Occipital lobe (tissue), 2 donors: ENCODE measurements around the gene TBX1. TPM values are rescaled to one million over a fixed set of nuclear protein-coding genes. Genes with fewer than 3 reads are reported as not detected.

Experiments
- DNase-seq: peaks from one replicate; lab custom pipeline; 2025; lab: John Stamatoyannopoulos, UW
- total RNA-seq: library from RNA; depleted of rRNA; stranded (reverse); fragments of >200 nt; gene quantifications from one replicate; pipeline ENCODE4 v1.2.3, GENCODE V29; 2014

Gene TBX1
- 0.62 TPM for total RNA-seq

DNA sequence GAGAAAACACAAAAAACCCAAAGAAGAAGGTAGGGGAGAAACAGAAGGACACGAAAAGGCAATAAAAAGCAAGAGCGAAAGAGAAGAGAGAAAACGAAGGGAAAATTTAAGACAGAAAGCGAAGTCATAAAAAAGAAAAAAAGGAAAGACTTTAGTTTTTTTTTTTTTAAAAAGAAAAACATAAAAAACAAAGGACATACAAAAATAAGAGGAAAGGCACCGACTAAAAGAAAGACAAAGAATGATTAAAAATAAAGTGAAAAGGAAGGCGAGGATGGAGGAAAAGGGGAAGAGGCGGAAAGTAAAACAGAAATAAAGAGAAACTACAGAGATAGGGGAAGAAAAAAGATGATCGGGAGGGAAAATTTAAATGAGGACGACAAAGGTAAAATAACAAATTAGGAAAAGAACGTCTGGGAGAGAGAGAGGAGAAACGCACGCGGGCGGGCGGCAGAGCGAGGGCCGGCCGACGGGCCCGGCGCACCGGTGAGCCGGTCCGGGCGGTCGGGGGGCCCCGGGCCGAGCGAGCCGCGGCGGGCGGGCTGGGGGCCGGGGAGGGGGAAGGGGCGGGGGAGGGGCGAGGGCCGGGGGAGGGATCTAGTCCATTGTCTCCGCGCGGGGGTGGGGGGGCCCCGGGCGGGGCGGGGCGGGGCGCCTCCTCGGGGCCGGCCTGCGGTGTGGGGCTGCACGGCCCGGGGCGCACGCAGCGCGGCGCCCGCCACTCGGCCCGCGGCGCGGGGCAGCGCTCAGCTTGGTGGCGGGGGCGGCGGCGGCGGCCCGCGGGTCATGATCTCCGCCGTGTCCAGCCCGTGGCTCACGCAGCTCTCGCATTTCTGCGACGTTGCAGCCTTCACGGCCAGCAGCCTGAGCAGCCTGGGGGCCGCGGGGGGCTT is at the start of gene TBX1:
TSS of gene TBX1 (plus strand) at position 721 of the 893 bp plus-strand sequence. CDS start at position 787, 66 bp downstream.
- no peak for DNase-seq

DNA sequence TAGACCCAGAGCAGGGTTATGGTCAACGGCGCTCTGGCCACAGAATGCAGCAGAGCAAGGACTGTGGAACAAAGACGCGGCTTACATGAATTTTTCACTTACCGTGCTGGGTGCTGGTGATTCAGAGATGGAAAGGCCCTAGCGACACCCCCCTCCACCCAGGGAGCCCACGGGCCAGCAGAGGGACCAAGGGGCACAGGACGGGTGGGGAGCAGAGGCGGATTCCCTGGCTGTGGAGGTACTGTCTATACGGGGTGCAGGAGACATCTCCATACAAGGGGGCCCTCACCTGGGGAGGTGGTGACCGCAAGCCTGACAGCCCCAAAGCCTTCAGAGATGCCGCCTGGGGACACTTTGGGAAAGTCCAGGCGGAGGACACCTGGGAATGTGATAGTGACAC is 47.3 kb upstream of the TBX1 start:
- DNase-seq, result no peak

DNA sequence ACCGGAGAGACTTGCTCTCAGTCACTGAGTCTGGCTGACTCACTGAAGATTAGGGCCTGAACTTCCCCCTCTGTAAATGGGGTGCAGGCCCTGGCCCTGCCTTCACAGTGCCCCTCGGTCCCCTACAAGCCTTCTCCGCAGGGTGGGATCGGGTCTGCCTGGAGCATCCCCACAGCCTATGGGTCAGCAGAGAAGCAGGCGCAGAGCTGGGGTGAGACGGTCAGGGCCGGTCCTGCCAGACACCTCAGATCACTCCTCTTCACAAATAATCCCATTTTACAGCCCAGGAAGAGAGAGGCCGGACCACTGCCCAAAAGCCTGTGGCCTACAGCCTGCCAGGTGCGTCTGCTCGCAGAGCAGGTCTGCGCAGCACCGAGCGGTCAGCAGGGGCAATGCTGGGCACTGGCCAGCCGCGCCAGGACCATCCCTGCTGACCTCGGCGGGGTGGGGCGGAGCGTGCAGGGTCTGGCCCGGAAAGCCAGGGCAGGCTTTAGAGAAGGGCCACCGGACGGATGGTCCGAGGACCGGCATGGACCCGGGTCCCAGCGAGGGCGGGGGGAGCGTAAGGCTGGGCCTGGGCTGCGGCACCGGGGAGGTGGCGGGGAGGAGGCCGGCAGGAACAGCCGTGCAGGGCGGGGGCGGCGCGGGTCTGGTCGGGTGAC is 46.8 kb upstream of the TBX1 start:
- no peak for DNase-seq

DNA sequence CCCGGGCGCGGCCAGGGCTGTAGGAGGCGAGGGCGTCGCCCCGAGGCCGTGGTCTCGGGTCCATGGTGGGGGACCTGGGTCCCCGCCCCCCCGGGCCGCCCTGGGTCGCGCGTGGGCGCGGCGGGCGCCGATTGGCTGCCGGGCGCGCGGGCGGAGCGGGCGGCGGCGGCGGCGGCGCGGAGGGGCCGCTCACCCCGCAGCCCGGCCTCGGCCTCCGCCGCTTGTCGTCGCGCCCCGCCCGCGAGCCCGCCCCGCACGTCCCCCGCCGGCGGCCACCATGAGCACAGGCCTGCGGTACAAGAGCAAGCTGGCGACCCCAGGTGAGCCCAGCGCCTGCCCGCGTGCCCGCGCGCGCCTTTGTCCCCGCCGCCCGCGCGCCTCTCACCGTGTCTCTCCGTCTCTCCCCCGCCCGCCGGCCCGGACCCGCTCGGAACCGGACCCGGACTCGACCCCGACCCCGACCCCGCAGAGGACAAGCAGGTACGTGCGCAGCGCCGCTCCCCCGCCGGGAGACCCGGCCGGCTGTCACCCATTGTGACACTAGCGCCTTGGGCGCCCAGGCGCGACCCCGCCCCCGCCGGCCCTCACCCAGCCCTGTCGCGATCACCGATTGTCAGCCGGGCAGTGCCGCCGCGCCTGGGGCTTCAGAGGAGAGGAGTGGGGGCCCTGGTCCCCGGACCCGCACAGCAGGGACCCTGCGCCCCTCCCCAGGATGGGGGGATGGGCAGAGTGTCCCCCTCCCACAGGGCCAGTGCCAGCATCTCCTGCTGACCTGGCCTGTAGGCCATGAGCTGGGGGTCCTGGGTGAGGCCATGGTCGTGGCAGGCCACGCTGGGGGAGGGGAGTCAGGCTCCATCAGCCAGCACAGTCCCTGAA is 46.0 kb upstream of the TBX1 start, which contains the start of gene SEPTIN5:
TSS of gene SEPTIN5 (plus strand) at position 192 of the 876 bp plus-strand sequence. CDS start at position 278, 86 bp downstream.
- DNase-seq, result no peak

DNA sequence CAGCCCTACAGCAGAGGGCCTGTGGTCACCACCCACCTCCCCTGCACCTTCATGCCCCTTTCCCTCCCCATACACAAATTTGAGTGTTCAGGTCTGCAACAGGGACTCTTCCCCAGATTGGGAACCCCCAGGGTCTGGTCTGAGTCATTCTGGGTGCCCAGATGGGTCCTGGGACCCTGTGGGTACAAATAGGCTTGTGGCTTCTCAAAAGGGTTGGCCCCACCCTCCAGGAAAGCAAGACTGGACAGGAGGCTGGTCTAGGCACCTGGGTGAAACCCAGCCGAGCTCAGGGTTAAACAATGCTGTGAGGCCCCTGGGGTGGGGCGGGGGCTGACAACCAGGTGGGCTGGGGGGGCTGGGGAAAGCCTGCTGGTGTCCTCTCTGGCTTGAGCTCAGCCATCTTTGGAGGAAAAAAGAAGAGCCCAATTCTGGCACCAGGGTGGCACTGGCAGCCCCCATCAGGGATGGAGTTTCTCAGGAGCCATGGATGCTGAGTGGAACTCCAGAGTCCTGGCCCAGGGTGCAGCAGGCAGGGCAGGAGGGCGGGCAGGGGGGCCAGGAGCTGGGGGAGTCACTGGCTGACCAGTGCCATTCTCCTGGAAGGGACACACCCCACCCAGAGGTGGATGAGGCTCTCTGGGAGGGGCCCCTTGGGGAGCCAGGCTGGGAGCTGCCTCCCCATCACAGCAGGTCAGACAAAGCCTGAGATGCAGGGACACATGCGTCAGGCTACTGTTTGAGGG is 45.2 kb upstream of the TBX1 start:
- no peak for DNase-seq

DNA sequence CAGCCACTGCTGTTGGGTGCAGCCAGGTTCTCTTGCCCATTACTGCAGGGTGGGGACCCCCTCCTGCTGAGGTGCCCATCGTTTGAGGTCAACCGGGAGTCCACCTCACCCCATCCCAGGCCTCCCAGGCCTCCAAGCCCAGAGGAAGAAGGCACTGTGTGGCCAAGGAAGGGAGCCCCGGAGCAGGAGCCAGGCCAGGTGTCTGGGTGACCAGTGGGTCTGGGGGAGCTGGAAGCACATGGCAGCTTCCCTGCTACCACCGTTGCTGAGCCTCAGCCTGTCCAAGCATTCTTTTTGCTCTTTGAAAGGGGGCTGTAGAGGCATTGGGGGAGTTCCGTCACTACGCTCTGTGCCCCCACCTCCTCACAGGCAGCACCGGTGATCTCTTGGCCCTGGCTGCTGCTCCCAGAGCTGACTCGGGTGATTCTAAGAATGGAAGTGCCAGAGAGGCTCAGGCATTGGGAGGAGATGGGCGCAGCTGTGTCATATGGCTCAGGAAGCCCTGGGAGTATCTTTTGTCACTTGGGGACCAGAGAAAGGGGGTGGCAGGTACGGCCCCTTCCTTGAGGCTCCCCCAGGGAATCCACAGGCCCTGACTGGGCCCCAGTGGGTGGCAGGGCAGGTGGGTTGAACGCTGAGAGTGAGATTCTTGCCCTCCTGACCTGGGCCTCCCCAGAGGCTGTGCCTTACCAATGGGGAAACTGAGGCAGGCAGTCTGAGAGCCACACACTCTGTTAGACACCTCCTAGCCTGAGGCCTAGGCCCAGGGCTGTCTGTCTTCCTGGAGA is 44.3 kb upstream of the TBX1 start:
- no peak for DNase-seq

DNA sequence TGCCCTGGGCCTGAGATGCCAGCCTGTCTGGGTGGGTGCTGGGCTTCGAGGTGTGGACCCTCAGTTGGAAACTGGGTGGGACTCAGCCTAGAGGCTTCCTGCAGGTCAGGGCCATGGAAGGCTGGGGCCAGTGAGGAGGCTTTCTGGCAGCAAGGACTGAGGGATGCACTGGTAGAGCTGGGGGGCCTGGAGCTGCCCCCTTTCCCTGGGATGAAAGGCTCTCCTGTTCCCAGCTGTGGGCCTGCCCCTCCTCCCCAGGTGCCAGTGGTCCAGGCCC is 43.8 kb upstream of the TBX1 start:
- DNase-seq, result no peak

DNA sequence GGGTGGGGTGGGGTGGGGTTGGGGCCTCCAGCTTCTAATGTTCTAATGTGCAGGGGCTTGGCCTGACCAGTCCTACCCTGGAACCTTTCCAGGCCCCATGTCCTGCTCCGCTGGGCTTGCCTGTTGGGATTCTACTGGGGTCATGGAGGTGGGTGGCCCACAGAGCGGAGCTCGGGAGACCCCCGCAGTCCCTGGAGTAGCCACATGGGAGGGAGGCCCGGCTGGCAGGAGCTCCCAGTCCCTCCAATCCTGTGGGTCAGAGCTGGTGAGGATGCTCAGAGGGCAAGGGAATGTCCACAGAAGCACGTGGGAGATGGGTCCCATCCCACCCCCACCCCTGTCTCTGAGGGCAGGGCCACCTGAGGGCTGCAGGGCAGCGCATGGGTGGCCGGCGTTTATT is 43.4 kb upstream of the TBX1 start:
- no peak for DNase-seq

DNA sequence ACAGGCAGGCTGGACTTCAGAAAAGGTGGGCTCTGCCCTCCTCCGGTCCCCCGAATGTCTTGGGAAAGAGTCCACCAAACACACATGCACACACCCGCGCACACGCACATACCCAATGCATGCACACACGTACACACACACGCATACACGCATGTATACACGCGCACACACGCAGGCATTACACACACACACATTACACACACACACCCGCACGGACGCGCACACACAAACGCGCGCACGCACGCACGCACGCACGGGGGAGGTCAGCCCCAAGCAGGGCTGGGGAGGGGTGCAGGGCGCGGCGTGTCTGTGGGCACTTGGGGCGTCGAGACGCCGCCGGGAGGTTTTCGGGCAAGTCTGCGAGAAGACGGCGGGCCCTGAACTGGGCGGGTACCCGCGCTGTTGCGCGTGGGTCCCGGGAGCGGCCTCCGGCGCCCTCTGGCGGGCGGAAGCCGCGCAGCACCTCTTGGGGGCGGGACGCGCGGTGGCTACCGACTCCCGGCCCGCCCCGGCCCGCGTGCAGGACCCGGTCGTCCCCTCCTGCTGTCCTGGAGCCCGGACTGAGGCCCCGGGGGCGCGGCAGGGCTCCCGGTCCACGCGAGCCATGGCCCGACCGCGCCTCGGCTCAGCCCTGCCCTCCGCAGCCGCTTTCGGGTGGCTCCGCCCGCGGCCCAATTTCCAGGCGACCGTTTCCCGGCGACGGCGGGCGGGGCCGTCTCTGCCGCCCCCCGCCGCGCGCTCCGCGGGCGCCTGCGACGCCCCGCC is 42.7 kb upstream of the TBX1 start:
- peak; percentile 65 for DNase-seq

DNA sequence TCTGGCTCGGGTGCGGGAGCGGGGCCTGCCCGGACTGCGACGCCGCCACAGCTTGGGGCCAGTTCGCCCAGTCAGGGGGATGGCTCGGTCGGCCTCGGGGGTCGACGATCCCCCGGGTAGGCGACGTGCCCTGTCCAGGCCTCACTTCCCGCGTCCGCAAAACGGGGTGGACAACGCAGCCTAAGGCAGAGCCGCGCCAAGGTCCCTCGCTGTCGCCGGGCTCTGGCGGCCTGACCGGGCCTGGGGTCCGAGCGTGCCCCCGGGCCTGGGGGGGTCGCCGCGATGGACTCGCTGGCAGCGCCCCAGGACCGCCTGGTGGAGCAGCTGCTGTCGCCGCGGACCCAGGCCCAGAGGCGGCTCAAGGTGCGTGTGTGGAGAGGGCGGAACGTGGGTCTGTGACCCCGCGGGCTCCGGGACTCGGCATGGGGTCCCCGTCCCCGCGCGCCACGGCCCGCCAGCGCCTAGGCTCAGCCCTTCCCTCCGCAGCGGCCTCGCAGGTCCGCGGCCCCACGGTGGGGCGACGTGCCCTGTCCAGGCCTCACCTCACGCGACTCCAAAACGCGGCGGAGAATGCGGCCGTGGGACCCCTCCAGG is 42.0 kb upstream of the TBX1 start:
- DNase-seq, result no peak

DNA sequence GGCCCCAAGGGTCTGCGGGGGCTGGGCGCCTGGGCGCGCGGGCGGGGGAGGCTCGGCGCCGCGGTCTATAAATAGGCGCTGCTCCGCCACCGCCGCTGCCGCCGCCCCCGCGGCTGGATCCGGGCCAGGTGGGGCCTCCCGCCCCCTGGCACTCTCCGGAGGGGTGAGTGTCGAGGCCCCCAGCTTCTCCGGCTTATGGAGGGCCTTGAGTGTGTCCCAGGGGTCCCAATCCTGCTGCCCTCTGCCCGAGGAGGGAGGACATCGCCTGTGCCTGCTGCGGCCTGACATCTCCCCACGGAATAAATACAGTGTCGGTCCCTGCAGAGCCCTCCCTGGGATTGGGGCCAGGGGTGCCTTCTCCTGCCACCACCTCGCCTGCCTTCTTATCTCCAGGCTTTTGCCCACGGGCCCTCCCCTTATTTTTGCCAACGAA is 41.5 kb upstream of the TBX1 start:
- no peak for DNase-seq

DNA sequence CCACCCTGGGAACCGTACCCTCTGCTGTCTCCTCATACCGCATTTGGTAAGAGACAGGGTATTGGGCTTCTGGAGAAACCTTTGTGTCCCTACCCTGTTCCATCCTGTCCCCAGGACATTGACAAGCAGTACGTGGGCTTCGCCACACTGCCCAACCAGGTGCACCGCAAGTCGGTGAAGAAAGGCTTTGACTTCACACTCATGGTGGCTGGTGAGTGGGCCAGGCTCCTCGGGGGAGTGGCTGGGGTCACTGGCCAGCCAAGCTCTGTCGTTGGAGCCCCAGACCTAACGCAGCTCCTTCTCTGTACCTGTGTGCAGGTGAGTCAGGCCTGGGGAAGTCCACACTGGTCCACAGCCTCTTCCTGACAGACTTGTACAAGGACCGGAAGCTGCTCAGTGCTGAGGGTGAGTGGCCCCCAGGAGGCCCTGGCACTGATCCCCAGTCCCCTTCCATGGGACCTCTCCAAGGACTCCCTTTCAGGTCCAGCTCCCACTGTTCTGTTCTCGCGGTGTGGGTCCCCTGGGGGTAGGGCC is 41.0 kb upstream of the TBX1 start:
- no peak for DNase-seq

DNA sequence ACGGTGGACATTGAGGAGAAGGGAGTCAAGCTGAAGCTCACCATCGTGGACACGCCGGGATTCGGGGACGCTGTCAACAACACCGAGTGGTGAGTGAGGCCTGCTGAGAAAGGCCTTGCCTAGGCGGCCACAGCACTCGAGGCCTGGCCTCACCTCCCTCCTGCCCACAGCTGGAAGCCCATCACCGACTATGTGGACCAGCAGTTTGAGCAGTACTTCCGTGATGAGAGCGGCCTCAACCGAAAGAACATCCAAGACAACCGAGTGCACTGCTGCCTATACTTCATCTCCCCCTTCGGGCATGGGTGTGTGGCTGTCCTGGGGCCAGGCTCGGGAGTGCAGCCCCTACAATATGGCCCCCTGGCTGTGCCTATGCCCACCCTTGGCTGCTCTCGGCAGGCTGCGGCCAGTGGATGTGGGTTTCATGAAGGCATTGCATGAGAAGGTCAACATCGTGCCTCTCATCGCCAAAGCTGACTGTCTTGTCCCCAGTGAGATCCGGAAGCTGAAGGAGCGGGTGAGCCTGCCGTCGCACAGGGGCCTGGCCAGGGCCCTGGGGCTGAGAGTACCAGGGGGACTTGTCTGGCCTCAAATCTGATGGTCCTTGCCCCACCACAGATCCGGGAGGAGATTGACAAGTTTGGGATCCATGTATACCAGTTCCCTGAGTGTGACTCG is 40.3 kb upstream of the TBX1 start:
- DNase-seq, result no peak

DNA sequence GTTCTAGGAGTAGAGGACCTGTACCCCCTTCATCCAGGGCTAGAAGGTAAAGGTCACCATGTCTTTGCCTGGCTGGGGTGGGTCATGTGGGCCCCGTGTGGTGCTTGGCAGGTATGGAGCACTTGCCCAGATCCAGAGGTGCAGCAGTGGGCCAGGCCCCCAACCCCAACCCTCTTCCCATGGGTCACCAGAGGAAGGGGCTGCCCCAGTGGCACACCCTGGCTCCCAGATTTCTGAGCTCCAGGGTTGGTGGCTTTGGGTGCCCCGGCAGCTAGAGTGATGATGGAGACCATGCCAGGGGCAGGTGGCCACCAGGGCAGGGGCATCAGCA is 39.6 kb upstream of the TBX1 start:
- no peak for DNase-seq

DNA sequence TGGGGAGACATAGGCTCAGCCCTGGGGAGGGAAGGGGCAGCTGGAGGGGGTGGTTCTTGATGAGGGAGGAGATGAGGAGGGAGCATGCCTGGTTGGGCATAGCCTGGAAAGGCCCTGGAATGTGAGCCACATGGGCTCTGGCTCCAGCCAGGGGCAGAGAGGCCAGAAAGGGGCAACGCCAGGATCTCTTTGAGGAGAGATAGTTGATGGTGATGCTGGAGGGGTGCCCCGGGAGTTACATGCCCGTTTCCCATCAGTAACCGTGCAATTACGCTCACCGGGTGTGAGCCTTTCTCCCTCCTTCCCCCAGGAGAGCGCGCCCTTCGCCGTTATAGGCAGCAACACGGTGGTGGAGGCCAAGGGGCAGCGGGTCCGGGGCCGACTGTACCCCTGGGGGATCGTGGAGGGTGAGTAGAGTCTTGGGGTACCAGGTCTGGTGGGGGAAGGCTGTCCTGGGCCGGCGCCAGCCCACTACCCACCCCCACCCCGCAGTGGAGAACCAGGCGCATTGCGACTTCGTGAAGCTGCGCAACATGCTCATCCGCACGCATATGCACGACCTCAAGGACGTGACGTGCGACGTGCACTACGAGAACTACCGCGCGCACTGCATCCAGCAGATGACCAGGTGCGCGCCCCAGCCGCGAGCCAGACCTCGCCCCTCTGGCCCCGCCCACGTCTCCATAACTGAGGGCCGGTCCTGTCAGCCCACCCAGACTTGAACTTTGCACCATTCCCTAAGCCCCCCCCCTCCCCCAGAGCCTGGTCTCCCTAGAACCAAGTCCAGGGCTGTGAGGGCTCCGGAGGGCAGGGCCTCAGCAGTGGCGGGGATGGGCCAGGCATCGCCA is 39.0 kb upstream of the TBX1 start:
- no peak for DNase-seq

DNA sequence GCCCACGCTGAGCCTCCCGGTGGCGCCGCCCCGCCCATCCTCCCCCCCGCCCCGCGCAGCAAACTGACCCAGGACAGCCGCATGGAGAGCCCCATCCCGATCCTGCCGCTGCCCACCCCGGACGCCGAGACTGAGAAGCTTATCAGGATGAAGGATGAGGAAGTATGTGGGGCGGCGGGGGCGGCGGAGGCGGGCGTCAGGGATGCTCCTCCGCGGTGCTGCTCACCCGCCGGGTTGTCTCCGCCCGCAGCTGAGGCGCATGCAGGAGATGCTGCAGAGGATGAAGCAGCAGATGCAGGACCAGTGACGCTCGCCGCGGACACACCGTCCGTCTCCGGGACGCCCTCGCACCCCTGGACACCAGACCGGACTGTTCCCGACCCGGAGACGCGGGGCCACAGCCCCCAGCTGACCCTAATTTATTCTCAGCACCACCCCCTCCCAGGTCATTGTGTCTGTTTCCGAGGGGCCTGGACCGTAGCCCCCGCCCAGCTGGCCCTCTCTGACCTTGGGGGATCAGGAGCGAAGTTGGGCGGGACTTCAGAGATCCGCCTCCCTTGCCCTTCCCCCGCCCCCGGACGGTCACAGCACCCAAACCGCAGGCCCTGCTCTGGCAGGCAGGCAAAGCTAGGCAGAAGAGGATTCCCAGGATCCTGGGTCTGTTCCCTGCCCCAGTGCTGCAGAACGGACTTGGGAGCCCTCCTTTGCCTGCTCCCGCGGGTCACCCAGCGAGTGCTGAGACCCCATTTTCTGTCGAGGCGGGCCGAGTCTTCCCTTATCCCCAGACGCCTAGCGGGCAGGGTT is 38.2 kb upstream of the TBX1 start:
- no peak for DNase-seq

DNA sequence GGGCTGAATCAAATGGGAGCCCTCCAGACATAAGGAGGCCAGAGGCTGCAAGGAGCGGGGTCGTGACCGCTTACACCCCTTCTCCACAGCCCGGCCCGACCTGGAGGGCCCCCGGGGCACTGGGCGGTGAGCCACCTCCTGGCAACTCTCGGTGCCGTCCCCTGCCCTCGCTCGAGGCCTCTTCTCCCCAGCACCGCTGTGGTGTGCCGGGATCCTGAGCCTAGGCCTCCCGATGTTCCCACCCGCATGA is 37.7 kb upstream of the TBX1 start:
- no peak for DNase-seq
